Occipital lobe (tissue), 2 donors: ENCODE results near the gene HSD3B7. TPM values are rescaled to one million over a fixed set of nuclear protein-coding genes. Genes with fewer than 3 reads are reported as not detected.
A peak's percentile ranks its signal among the peaks of the same experiment; 100 is the strongest.
"Not testable (repeated sequence)": the region's sequence is repeated elsewhere in the genome, so short reads cannot be mapped to it uniquely, and the experiment has no call there.

Experiments used
- DNase-seq: peaks from one replicate; lab custom pipeline; 2025; lab: John Stamatoyannopoulos, UW
- total RNA-seq: library from RNA; depleted of rRNA; stranded (reverse); fragments of >200 nt; gene quantifications from one replicate; pipeline ENCODE4 v1.2.3, GENCODE V29; 2014

The HSD3B7 gene
- total RNA-seq, 1 donor from 2014 or later = 2.5 TPM

- DNase-seq = peak; percentile 55
Measured at GRCh38 chr16:30998852-30999761, 14.1 kb downstream of the HSD3B7 start.

DNA sequence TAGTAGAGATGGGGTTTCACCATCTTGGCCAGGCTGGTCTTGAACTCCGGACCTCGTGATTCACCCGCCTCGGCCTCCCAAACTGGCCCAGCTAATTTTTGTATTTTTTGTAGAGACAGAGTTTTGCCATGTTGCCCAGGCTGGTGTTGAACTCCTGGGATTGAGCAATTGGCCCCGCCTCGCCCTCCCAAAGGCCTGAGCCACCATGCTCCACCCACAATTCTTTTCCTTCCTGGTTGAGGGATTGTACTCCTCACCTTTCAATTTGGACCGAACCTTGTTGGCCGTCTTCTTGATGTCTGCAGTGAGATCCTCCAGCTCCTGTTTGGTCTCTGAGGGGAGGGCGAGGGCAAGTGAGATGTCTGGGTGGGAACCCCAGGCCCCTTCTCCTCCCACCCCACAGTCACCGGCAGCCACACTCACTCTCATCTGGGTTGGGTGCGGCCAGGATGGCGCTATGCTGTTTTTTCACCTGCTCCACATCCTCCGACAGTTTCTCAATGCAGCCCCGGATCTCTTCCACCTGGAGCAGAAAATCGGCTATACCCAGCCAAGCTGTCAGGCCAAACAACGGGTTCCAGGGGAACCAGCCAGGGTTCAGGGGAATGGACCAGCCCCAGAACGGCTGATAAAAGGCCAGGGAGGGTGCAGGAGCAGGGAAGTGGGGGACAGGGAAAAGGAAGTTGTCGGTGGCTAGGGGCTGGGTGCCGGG is 15.8 kb downstream of the HSD3B7 start:
- no peak for DNase-seq

DNA sequence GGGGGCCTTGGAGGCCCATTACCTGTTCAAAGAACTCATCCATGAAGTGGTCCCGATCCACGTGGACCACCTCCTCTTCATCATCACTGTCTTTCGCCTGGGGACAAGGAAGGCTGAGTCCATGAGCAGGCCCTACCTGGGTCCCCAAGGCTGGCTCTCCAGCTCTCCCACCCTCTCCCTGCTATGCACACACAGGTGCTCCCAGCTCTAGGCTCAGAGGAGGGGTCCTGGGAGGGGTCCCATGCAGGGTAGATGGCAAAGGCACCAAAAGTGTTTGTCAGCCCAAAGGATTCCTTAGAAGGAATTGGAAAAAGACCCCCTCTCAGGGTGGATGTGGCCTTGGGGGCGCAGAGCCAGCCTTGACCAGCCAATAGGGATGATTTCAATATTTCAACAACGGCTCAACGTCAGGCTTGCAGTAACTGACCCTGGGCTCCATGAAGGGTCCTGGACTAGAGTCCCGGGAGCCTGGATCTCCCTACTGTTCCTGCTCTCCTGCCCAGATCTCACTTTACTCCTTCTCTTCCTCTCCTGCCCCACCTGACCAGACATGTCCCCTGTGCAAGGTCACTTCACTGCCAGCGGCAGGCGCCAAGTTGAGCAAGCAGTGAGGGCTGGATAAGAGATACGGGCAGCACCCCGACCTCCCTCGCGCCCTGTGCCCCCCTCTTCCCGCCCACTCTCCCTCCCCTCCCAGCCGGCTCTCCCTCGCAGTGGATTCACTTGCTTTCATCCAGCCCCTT is 16.7 kb downstream of the HSD3B7 start:
- DNase-seq = no peak

GRCh38 chr16:31002250-31002700 is 17.3 kb downstream of the HSD3B7 start:
- DNase-seq = no peak

DNA sequence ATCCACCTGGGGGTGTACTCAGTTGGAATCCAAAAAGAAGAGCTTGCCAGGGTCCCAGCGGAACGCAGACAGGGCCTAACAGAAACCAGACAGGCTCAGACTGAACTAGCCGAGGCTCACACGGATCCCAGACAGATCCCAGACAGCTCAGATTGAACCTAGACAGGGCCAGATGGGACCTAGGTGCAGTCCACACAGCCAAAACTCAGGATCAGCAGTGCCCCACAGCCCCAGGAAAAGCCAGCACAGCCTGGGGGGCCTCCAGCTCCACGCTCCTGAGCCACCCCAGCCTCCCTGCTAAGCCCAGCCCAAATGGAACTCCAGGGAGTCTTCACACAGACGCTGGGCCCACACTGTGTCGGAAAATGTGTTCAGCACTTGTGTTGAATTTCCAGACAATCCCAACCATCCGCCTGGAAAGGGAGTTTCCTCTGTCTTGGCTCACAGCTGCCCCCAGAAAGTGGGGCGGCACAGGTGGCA is 17.9 kb downstream of the HSD3B7 start:
- DNase-seq = no peak

- DNase-seq = no peak
Measured at GRCh38 chr16:31003744-31004143, 18.7 kb downstream of the HSD3B7 start.

DNA sequence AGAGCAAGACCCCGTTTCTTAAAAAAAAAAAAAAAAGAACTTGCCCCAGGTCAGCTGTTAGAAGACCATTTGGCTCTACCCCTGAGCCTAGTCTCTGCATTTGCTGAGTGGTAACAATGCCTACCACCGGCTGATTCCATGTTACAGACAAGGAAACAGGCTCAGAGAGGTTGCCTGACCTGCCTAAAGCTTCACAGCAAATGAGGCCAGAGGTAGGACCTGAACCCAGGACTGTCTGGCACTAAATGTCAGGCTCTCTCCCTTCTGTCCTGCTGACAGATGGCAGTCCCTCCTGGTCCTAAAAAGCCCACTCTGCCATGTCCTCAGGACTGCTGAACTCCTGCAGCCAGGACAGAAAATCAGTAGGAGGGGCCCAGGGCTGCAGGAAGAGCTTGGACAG is 19.7 kb downstream of the HSD3B7 start:
- DNase-seq = no peak

GRCh38 chr16:31005350-31006085 is 20.5 kb downstream of the HSD3B7 start:
- no peak for DNase-seq

- DNase-seq = no peak
Measured at GRCh38 chr16:31006086-31006385, 21.0 kb downstream of the HSD3B7 start.

GRCh38 chr16:31006589-31006988 is 21.6 kb downstream of the HSD3B7 start:
- no peak for DNase-seq

- no peak for DNase-seq
Measured at GRCh38 chr16:31007684-31008083, 22.7 kb downstream of the HSD3B7 start.

DNA sequence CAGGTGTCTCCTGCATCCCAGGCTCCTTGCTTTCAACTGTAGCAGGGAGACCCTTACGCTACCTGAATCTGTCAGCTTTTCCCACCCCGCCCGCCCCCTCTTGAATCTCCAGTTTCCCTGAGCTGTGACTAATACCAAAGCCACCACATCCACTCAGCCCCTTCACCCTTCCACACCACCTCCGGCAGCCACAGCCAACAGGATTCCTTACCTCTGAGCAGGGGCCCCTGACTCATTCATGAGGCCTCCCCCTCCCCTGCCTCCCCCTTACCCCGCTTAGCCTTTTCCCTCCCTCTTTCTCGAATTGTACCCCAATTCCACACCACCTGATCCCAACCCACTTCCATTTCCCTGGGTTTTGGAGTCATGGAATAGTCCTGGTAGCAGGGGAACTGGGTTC is 23.1 kb downstream of the HSD3B7 start:
- DNase-seq = no peak

GRCh38 chr16:31008551-31008950 is 23.5 kb downstream of the HSD3B7 start:
- no peak for DNase-seq

GRCh38 chr16:31009120-31009519 is 24.1 kb downstream of the HSD3B7 start:
- no peak for DNase-seq

- no peak for DNase-seq
Measured at GRCh38 chr16:31009894-31010584, 25.0 kb downstream of the HSD3B7 start.

- DNase-seq = peak; percentile 70
Measured at GRCh38 chr16:31010585-31011325, 25.7 kb downstream of the HSD3B7 start, which contains the start of gene STX1B. STX1B (minus strand) TSS chr16:31010638; CDS start chr16:31010396, 242 bp downstream.

DNA sequence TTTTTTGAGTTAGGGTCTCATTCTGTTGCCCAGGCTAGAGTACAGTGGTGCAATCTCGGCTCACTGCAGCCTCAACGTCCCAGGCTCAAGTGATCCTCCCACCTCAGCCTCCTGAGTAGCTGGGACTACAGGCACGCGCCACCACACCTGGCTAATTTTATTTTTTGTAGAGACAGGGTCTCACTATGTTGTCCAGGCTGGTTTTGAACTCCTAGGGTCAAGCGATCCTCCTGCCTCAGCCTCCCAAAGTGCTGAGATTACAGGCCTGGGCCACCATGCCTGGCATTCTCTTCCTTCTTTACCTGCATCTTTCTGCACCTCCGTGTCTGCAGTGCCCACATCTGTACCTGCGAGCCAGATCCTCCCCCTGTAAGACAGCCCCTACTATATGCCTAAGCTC is 26.8 kb downstream of the HSD3B7 start:
- DNase-seq = not testable (repeated sequence)

- not testable (repeated sequence) for DNase-seq
Measured at GRCh38 chr16:31013292-31013691, 28.3 kb downstream of the HSD3B7 start.

GRCh38 chr16:31016018-31016417 is 31.0 kb downstream of the HSD3B7 start:
- no peak for DNase-seq

DNA sequence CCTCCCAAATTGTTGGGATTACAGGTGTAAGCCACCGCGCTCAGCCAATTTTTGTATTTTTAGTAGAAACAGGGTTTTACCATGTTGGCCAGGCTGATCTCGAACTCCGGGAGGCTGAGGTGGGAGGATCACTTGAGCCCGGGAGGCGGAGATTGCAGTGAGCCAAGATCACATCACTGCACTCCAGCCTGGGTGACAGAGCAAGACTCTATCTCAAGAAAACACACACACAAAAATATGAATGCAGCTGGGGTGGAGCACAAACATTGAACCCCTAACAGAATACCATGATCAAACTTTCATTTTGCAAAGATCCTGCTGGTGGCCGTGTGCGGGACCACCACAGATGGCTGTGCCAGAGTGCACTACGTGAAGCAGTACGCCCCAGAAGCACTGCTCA is 32.7 kb downstream of the HSD3B7 start:
- not testable (repeated sequence) for DNase-seq
